ENCODE data around the gene PTPRA.
A peak's percentile ranks its signal among the peaks of the same experiment; 100 is the strongest.

Gene PTPRA

DNA sequence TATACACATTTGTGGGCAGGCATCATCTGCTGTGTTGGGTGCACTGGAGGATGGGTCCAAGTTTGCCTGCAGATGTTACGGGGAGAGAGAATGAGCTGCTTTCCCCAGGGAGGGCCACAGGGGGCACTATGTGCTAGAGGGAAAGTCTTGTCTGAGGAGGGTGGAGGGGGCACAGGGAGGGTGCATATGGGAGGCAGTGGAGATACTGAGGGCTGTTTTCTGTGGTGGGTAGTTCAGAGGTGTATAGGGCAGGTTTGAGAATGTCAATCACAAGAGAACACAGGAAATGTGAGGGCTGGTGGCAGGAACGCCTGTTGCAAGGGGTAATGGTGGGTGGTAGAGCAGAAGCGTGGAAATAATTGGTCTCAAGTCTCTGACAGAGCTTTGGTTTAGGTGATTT lies 7.7 kb upstream of the PTPRA start:
- H3K9me3 ChIP-seq (ENCODE audit: insufficient read depth, low read depth, low read length) = no peaks in the 10 kb centered on the region
- H3K27ac ChIP-seq (ENCODE audit: low read depth, low read length) = no peak overlapping the region
- no peak overlapping the region for H3K4ac ChIP-seq (ENCODE audit: low read depth, low read length)
- H3K4me2 ChIP-seq (ENCODE audit: low read length) = no peak overlapping the region
- H4K91ac ChIP-seq (ENCODE audit: low read depth, low read length) = no peak overlapping the region
- peaks cover 37 to 38% of the 10 kb centered on the region in 2 experiments for H3K36me3 ChIP-seq (ENCODE audit: control insufficient read depth in 1 of 2, insufficient read depth in 2 of 2, low read length in 2 of 2)
- no peak overlapping the region for H2AFZ ChIP-seq (ENCODE audit: insufficient read depth, low read length, poor library complexity)
- no peaks in the 10 kb centered on the region for H3K27me3 ChIP-seq (ENCODE audit: insufficient read depth, low read length)
- H4K12ac ChIP-seq (ENCODE audit: low read depth, low read length) = no peak overlapping the region
- no peaks in the 10 kb centered on the region for H3K79me1 ChIP-seq (ENCODE audit: low read length)
- H4K8ac ChIP-seq (ENCODE audit: low read depth, low read length) = no peak overlapping the region
- no peak overlapping the region for H2BK5ac ChIP-seq (ENCODE audit: low read depth, low read length, poor library complexity)
- no peak for DNase-seq
- H3K79me2 ChIP-seq (ENCODE audit: control insufficient read depth, insufficient read depth, low read length, poor library complexity) = no peaks in the 10 kb centered on the region
- WGBS (ENCODE audit: extremely low coverage, insufficient coverage, insufficient read length) = no CpG with 5 or more reads among the region's 3 CpGs
- H3K23ac ChIP-seq (ENCODE audit: low read length) = no peak overlapping the region
- H2BK12ac ChIP-seq (ENCODE audit: low read length) = no peak overlapping the region
- H2AK5ac ChIP-seq (ENCODE audit: low read length) = no peak overlapping the region
- no peak overlapping the region for H2BK120ac ChIP-seq (ENCODE audit: insufficient read depth, low read length, poor library complexity)
- no peak overlapping the region for H3K18ac ChIP-seq (ENCODE audit: low read length)
- no peak overlapping the region for H3K4me3 ChIP-seq (ENCODE audit: low read depth, low read length)
- H3K14ac ChIP-seq (ENCODE audit: low read length) = no peak overlapping the region
- H3K9ac ChIP-seq (ENCODE audit: low read length) = no peak overlapping the region
- H3K4me1 ChIP-seq (ENCODE audit: control insufficient read depth in 1 of 2, insufficient read depth in 2 of 2, low read length in 2 of 2) = peaks cover 0 to 1% of the 10 kb centered on the region in 2 experiments

DNA sequence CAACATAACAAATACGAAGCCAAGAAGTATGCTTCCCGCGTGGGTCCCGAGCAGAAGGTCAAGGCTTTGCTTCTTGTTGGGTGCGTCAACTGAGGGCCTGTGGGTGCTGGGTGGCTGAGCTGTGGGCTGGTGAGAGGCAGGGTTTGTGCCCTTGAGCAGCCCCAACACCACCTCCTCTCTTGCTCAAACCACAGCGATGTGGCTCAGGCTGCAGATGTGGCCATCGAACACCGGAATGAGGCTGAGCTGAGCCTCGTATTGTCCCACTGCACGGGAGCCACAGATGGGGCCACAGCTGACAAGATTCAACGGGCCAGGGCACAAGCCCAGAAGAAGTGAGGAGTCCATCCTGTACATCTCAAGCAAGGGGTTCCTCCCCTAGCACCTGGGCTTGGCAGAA lies 7.0 kb upstream of the PTPRA start:
- WGBS (ENCODE audit: extremely low coverage, insufficient coverage, insufficient read length) = no CpG with 5 or more reads among the region's 11 CpGs
- H2BK12ac ChIP-seq (ENCODE audit: low read length) = no peak overlapping the region
- H3K36me3 ChIP-seq (ENCODE audit: control insufficient read depth in 1 of 2, insufficient read depth in 2 of 2, low read length in 2 of 2) = peaks cover 31 to 32% of the 10 kb centered on the region in 2 experiments
- H3K18ac ChIP-seq (ENCODE audit: low read length) = no peak overlapping the region
- H3K4me3 ChIP-seq (ENCODE audit: low read depth, low read length) = no peak overlapping the region
- H2AFZ ChIP-seq (ENCODE audit: insufficient read depth, low read length, poor library complexity) = no peak overlapping the region
- H3K27me3 ChIP-seq (ENCODE audit: insufficient read depth, low read length) = no peaks in the 10 kb centered on the region
- no peaks in the 10 kb centered on the region for H3K79me1 ChIP-seq (ENCODE audit: low read length)
- no peak overlapping the region for H3K14ac ChIP-seq (ENCODE audit: low read length)
- H2BK5ac ChIP-seq (ENCODE audit: low read depth, low read length, poor library complexity) = no peak overlapping the region
- H4K12ac ChIP-seq (ENCODE audit: low read depth, low read length) = no peak overlapping the region
- H4K8ac ChIP-seq (ENCODE audit: low read depth, low read length) = no peak overlapping the region
- no peak for DNase-seq
- no peaks in the 10 kb centered on the region for H3K79me2 ChIP-seq (ENCODE audit: control insufficient read depth, insufficient read depth, low read length, poor library complexity)
- no peak overlapping the region for H3K23ac ChIP-seq (ENCODE audit: low read length)
- H4K91ac ChIP-seq (ENCODE audit: low read depth, low read length) = no peak overlapping the region
- no peak overlapping the region for H3K9ac ChIP-seq (ENCODE audit: low read length)
- H2BK120ac ChIP-seq (ENCODE audit: insufficient read depth, low read length, poor library complexity) = no peak overlapping the region
- peaks cover 0 to 7% of the 10 kb centered on the region in 2 experiments for H3K4me1 ChIP-seq (ENCODE audit: control insufficient read depth in 1 of 2, insufficient read depth in 2 of 2, low read length in 2 of 2)
- no peaks in the 10 kb centered on the region for H3K9me3 ChIP-seq (ENCODE audit: insufficient read depth, low read depth, low read length)
- no peak overlapping the region for H3K27ac ChIP-seq (ENCODE audit: low read depth, low read length)
- no peak overlapping the region for H3K4me2 ChIP-seq (ENCODE audit: low read length)
- no peak overlapping the region for H2AK5ac ChIP-seq (ENCODE audit: low read length)
- H3K4ac ChIP-seq (ENCODE audit: low read depth, low read length) = no peak overlapping the region

DNA sequence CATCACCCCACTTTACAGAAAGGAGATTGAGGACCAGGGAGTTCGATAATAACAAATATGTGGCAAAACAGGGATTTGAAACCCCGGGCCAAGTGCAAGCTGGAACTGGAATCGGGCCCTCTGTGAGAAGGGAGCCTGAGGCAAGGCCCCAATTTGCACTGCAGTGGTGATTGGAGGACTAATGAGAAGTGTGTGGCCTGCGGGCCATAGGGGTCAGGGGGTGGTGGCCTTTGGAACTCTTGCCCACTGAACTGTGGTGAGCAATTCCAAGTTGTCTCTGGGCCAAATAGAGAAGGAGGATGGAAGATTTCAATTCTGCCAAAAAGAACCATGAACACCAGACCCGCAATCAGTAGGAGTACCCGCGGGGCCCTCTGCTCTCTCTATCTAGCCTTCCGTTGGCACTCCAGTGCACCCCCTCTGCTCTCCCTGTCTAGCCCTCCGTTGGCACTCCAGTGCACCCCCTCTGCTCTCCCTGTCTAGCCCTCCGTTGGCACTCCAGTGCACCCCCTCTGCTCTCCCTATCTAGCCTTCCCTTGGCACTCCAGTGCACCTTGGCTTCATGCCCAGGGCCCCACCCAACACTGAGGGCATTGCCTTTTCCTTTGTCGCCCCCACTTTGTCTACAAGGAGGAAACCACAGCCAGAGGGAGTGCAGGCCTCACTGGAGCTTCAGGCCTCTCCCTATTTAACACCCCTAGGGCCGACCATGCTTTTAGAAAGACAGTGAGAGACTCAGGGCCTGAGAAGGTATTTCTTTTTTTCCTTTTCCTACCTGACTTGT lies 6.0 kb upstream of the PTPRA start:
- H3K27me3 ChIP-seq (ENCODE audit: insufficient read depth, low read length) = peaks cover 4% of the 10 kb centered on the region
- H3K18ac ChIP-seq (ENCODE audit: low read length) = no peak overlapping the region
- peaks cover 22 to 26% of the 10 kb centered on the region in 2 experiments for H3K36me3 ChIP-seq (ENCODE audit: control insufficient read depth in 1 of 2, insufficient read depth in 2 of 2, low read length in 2 of 2)
- H3K23ac ChIP-seq (ENCODE audit: low read length) = no peak overlapping the region
- no peak overlapping the region for H3K4ac ChIP-seq (ENCODE audit: low read depth, low read length)
- peak; percentile 63 to 73 for DNase-seq
- no peak overlapping the region for H2AFZ ChIP-seq (ENCODE audit: insufficient read depth, low read length, poor library complexity)
- no peak overlapping the region for H2BK5ac ChIP-seq (ENCODE audit: low read depth, low read length, poor library complexity)
- no peak overlapping the region for H3K4me2 ChIP-seq (ENCODE audit: low read length)
- H3K79me2 ChIP-seq (ENCODE audit: control insufficient read depth, insufficient read depth, low read length, poor library complexity) = no peaks in the 10 kb centered on the region
- no peak overlapping the region for H3K9ac ChIP-seq (ENCODE audit: low read length)
- WGBS (ENCODE audit: extremely low coverage, insufficient coverage, insufficient read length) = no CpG with 5 or more reads among the region's 12 CpGs
- H2AK5ac ChIP-seq (ENCODE audit: low read length) = no peak overlapping the region
- no peak overlapping the region for H3K14ac ChIP-seq (ENCODE audit: low read length)
- peaks cover 3% of the 10 kb centered on the region for H3K9me3 ChIP-seq (ENCODE audit: insufficient read depth, low read depth, low read length)
- H2BK12ac ChIP-seq (ENCODE audit: low read length) = no peak overlapping the region
- no peak overlapping the region for H3K27ac ChIP-seq (ENCODE audit: low read depth, low read length)
- H4K12ac ChIP-seq (ENCODE audit: low read depth, low read length) = no peak overlapping the region
- H3K79me1 ChIP-seq (ENCODE audit: low read length) = no peaks in the 10 kb centered on the region
- no peak overlapping the region for H3K4me3 ChIP-seq (ENCODE audit: low read depth, low read length)
- H4K8ac ChIP-seq (ENCODE audit: low read depth, low read length) = no peak overlapping the region
- H4K91ac ChIP-seq (ENCODE audit: low read depth, low read length) = no peak overlapping the region
- H2BK120ac ChIP-seq (ENCODE audit: insufficient read depth, low read length, poor library complexity) = no peak overlapping the region
- peaks cover 2 to 7% of the 10 kb centered on the region in 2 experiments for H3K4me1 ChIP-seq (ENCODE audit: control insufficient read depth in 1 of 2, insufficient read depth in 2 of 2, low read length in 2 of 2)

DNA sequence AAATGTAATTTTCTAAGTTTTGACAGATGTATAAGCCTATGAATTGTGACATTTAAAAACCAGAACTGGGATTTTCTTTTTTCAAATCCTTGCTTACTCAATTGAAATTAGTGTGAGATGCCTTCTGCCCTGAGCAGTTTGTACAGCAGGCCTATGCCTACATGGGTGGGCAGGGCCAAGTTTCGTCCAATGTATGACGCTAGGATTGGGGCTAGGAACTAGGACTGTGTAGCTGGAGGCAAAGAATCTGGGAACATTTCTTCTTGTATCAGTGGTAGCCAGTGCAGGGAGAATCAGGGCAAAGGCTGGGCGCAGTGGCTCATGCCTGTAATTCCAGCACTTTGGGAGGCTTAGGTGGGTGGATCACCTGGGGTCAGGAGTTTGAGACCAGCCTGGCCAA lies 3.9 kb upstream of the PTPRA start:
- H3K79me2 ChIP-seq (ENCODE audit: control insufficient read depth, insufficient read depth, low read length, poor library complexity) = peaks cover 3% of the 10 kb centered on the region
- peaks cover 8 to 15% of the 10 kb centered on the region in 2 experiments for H3K4me1 ChIP-seq (ENCODE audit: control insufficient read depth in 1 of 2, insufficient read depth in 2 of 2, low read length in 2 of 2)
- H2BK120ac ChIP-seq (ENCODE audit: insufficient read depth, low read length, poor library complexity) = no peak overlapping the region
- no peak overlapping the region for H4K12ac ChIP-seq (ENCODE audit: low read depth, low read length)
- H3K4me3 ChIP-seq (ENCODE audit: low read depth, low read length) = no peak overlapping the region
- H3K27ac ChIP-seq (ENCODE audit: low read depth, low read length) = no peak overlapping the region
- no peak overlapping the region for H2AFZ ChIP-seq (ENCODE audit: insufficient read depth, low read length, poor library complexity)
- H3K18ac ChIP-seq (ENCODE audit: low read length) = no peak overlapping the region
- peak; percentile 53 to 64 for DNase-seq
- no peak overlapping the region for H2BK5ac ChIP-seq (ENCODE audit: low read depth, low read length, poor library complexity)
- H3K27me3 ChIP-seq (ENCODE audit: insufficient read depth, low read length) = peaks cover 12% of the 10 kb centered on the region
- no CpG with 5 or more reads among the region's 3 CpGs for WGBS (ENCODE audit: extremely low coverage, insufficient coverage, insufficient read length)
- H3K4ac ChIP-seq (ENCODE audit: low read depth, low read length) = no peak overlapping the region
- H3K79me1 ChIP-seq (ENCODE audit: low read length) = peaks cover 7% of the 10 kb centered on the region
- H2BK12ac ChIP-seq (ENCODE audit: low read length) = no peak overlapping the region
- no peak overlapping the region for H3K9ac ChIP-seq (ENCODE audit: low read length)
- H3K36me3 ChIP-seq (ENCODE audit: control insufficient read depth in 1 of 2, insufficient read depth in 2 of 2, low read length in 2 of 2) = peaks cover 15 to 20% of the 10 kb centered on the region in 2 experiments
- no peak overlapping the region for H4K8ac ChIP-seq (ENCODE audit: low read depth, low read length)
- no peak overlapping the region for H3K4me2 ChIP-seq (ENCODE audit: low read length)
- H3K14ac ChIP-seq (ENCODE audit: low read length) = no peak overlapping the region
- H2AK5ac ChIP-seq (ENCODE audit: low read length) = no peak overlapping the region
- no peak overlapping the region for H4K91ac ChIP-seq (ENCODE audit: low read depth, low read length)
- peaks cover 3% of the 10 kb centered on the region for H3K9me3 ChIP-seq (ENCODE audit: insufficient read depth, low read depth, low read length)
- H3K23ac ChIP-seq (ENCODE audit: low read length) = no peak overlapping the region
